Measurements from ENCODE around the gene CD300LF. TPM values are rescaled to one million over a fixed set of nuclear protein-coding genes. Genes with fewer than 3 reads are reported as not detected.

The CD300LF gene
- total RNA-seq, 1 donor from 2014 or later, result not detected

GRCh38 chr17:74738051-74738996, 25.6 kb upstream of the CD300LF start:
- peaks cover 17% of the 10 kb centered on the region for H3K4me1 Mint-ChIP-seq (ENCODE audit: low read depth)
- peak overlapping the region; percentile 54 for H3K4me3 Mint-ChIP-seq (ENCODE audit: low read depth)
- H3K9me3 Mint-ChIP-seq (ENCODE audit: low read depth), result no peaks in the 10 kb centered on the region
- peak overlapping the region; percentile 52 for H3K27ac Mint-ChIP-seq
- peaks cover 9% of the 10 kb centered on the region for H3K27me3 Mint-ChIP-seq
- no peaks in the 10 kb centered on the region for H3K36me3 Mint-ChIP-seq (ENCODE audit: insufficient read depth)
- TF ChIP-seq CTCF (IDR thresholded peaks at IDR 0.05; ENCODE audit: unreplicated experiment), result no peak
- no peak for DNase-seq (ENCODE audit: low spot score, unreplicated experiment)

GRCh38 chr17:74737299-74738050, 24.8 kb upstream of the CD300LF start:
- Mint-ChIP-seq H3K27me3 (peaks cover 7% of the 10 kb centered on the region), H3K27ac (no peak overlapping the region), H3K4me1 (ENCODE audit: low read depth) (peaks cover 17% of the 10 kb centered on the region), H3K9me3 (ENCODE audit: low read depth) (no peaks in the 10 kb centered on the region), H3K36me3 (ENCODE audit: insufficient read depth) (no peaks in the 10 kb centered on the region), H3K4me3 (ENCODE audit: low read depth) (peak overlapping the region; percentile 54)
- DNase-seq (ENCODE audit: low spot score, unreplicated experiment), result no peak
- peak; percentile 43 for TF ChIP-seq CTCF (IDR thresholded peaks at IDR 0.05; ENCODE audit: unreplicated experiment)

GRCh38 chr17:74736513-74737298, 24.0 kb upstream of the CD300LF start, which contains the start of gene RAB37:
TSS of gene RAB37 (plus strand) at chr17:74737256. CDS start at chr17:74737273, 17 bp downstream.
- H3K4me1 Mint-ChIP-seq (ENCODE audit: low read depth), result peaks cover 17% of the 10 kb centered on the region
- H3K27me3 Mint-ChIP-seq, result peaks cover 7% of the 10 kb centered on the region
- H3K36me3 Mint-ChIP-seq (ENCODE audit: insufficient read depth), result no peaks in the 10 kb centered on the region
- TF ChIP-seq CTCF (IDR thresholded peaks at IDR 0.05; ENCODE audit: unreplicated experiment), result peak; percentile 46
- no peaks in the 10 kb centered on the region for H3K9me3 Mint-ChIP-seq (ENCODE audit: low read depth)
- DNase-seq (ENCODE audit: low spot score, unreplicated experiment), result peak; percentile 56
- peak within 1 kb of the TSS; percentile 64 for H3K4me3 Mint-ChIP-seq (ENCODE audit: low read depth)
- peak within 1 kb of the TSS; percentile 81 for H3K27ac Mint-ChIP-seq

- peaks cover 17% of the 10 kb centered on the region for H3K4me1 Mint-ChIP-seq (ENCODE audit: low read depth)
These were observed 21.5 kb upstream of the CD300LF start for GRCh38 chr17:74734256-74734655.

More at GRCh38 chr17:74734256-74734655, 21.5 kb upstream of the CD300LF start:
- Mint-ChIP-seq H3K4me3 (ENCODE audit: low read depth) (no peak overlapping the region), H3K27me3 (peaks cover 10% of the 10 kb centered on the region), H3K9me3 (ENCODE audit: low read depth) (no peaks in the 10 kb centered on the region), H3K27ac (no peak overlapping the region), H3K36me3 (ENCODE audit: insufficient read depth) (no peaks in the 10 kb centered on the region)
- DNase-seq (ENCODE audit: low spot score, unreplicated experiment), result no peak
- TF ChIP-seq CTCF (IDR thresholded peaks at IDR 0.05; ENCODE audit: unreplicated experiment), result no peak
